ENCODE measurements around the gene DHRS12.

Gene DHRS12

GRCh38 chr13:51818276-51818675, 14.3 kb upstream of the DHRS12 start:
- no peak overlapping the region for H3K4me3 ChIP-seq (ENCODE audit: control insufficient read depth, low read depth, low read length)
- TF ChIP-seq CTCF (IDR thresholded peaks at IDR 0.05; ENCODE audit: control insufficient read depth, insufficient read depth, low read depth, low read length, missing control alignments), result no peak
- DNase-seq (ENCODE audit: low read depth), result no peak

GRCh38 chr13:51817717-51818116, 13.8 kb upstream of the DHRS12 start:
- no peak for TF ChIP-seq CTCF (IDR thresholded peaks at IDR 0.05; ENCODE audit: control insufficient read depth, insufficient read depth, low read depth, low read length, missing control alignments)
- DNase-seq (ENCODE audit: low read depth), result no peak
- no peak overlapping the region for H3K4me3 ChIP-seq (ENCODE audit: control insufficient read depth, low read depth, low read length)

- H3K4me3 ChIP-seq (ENCODE audit: control insufficient read depth, low read depth, low read length), result no peak overlapping the region
- TF ChIP-seq CTCF (IDR thresholded peaks at IDR 0.05; ENCODE audit: control insufficient read depth, insufficient read depth, low read depth, low read length, missing control alignments), result no peak
- DNase-seq (ENCODE audit: low read depth), result no peak
Measured at GRCh38 chr13:51816604-51817249, 12.8 kb upstream of the DHRS12 start.

GRCh38 chr13:51815848-51816247, 11.9 kb upstream of the DHRS12 start:
- no peak overlapping the region for H3K4me3 ChIP-seq (ENCODE audit: control insufficient read depth, low read depth, low read length)
- no peak for TF ChIP-seq CTCF (IDR thresholded peaks at IDR 0.05; ENCODE audit: control insufficient read depth, insufficient read depth, low read depth, low read length, missing control alignments)

GRCh38 chr13:51814825-51815650, 11.1 kb upstream of the DHRS12 start:
- peak overlapping the region; percentile 24 for H3K4me3 ChIP-seq (ENCODE audit: control insufficient read depth, low read depth, low read length)
- TF ChIP-seq CTCF (IDR thresholded peaks at IDR 0.05; ENCODE audit: control insufficient read depth, insufficient read depth, low read depth, low read length, missing control alignments), result peak; percentile 88

More at GRCh38 chr13:51815848-51816247, 11.9 kb upstream of the DHRS12 start:
- no peak for DNase-seq (ENCODE audit: low read depth)

GRCh38 chr13:51814071-51814470, 10.1 kb upstream of the DHRS12 start:
- no peak overlapping the region for H3K4me3 ChIP-seq (ENCODE audit: control insufficient read depth, low read depth, low read length)
- DNase-seq (ENCODE audit: low read depth), result no peak
- no peak for TF ChIP-seq CTCF (IDR thresholded peaks at IDR 0.05; ENCODE audit: control insufficient read depth, insufficient read depth, low read depth, low read length, missing control alignments)

More at GRCh38 chr13:51814825-51815650, 11.1 kb upstream of the DHRS12 start:
- no peak for DNase-seq (ENCODE audit: low read depth)
